Left lung (tissue), 10 donors: ENCODE measurements around the gene PTTG2. TPM values are rescaled to one million over a fixed set of nuclear protein-coding genes. Genes with fewer than 3 reads are reported as not detected.
A peak's percentile ranks its signal among the peaks of the same experiment; 100 is the strongest.

ENCODE experiments used
- ATAC-seq: fragments of 200-7000 bp; cut with Tn5 transposase; one replicate; pipeline ENCODE4 v1.9.1; 2020; ENCODE audit warnings: moderate library complexity
- DNase-seq, 4 donors: peaks; one replicate each; pipeline ENCODE4 v3.0.0-alpha.2; 2013 to 2020
- H3K27ac ChIP-seq, 2 donors: fragments of 200-600 bp; sonication (generic) in 1 of 2; one replicate each; pipeline versions ENCODE4 v1.5.0 to v1.8.0; 2020 to 2021
- H3K27me3 ChIP-seq, 2 donors: fragments of 200-600 bp; sonication (generic) in 1 of 2; one replicate each; pipeline versions ENCODE4 v1.5.0 to v1.8.0; 2020 to 2021
- H3K36me3 ChIP-seq, 2 donors: fragments of 200-600 bp; sonication (generic) in 1 of 2; one replicate each; pipeline versions ENCODE4 v1.5.0 to v1.8.0; 2020 to 2021
- H3K4me1 ChIP-seq, 2 donors: fragments of 200-600 bp; one replicate each; pipeline ENCODE4 v1.8.0; 2021
- H3K4me3 ChIP-seq, 2 donors: fragments of 200-600 bp; sonication (generic) in 1 of 2; one replicate each; pipeline versions ENCODE4 v1.5.0 to v1.8.0; 2020 to 2021; ENCODE audit warnings: mild to moderate bottlenecking in 1 of 2
- H3K9me3 ChIP-seq, 2 donors: fragments of 200-600 bp; sonication (generic) in 1 of 2; one replicate each; pipeline versions ENCODE4 v1.5.0 to v1.8.0; 2020 to 2021
- intact Hi-C, 2 donors: fragments of 100-400 bp; cut with DNase I; formaldehyde crosslinking; loops; one replicate each; pipeline versions ENCODE4 v1.11.2 to v1.14.2; 2022
- polyA plus RNA-seq, 6 donors: library from polyadenylated mRNA; unstranded; fragments of 120-200 nt; gene quantifications; one replicate each; pipeline ENCODE4 v1.2.1, GENCODE V29; 2013; ENCODE audit not compliant: insufficient read length in 6 of 6
- total RNA-seq, 2 donors: library from RNA; stranded (reverse); fragmentation: NEBNext Ultra II Directional; extraction: Animal tissue kit (Norgen Biotek cat#: 25700); gene quantifications; one replicate each; pipeline ENCODE4 v1.2.1, GENCODE V29; 2021
- TF ChIP-seq, protein P1 (sequence below), 2 donors: fragments of 200-600 bp; sonication (generic) in 1 of 2; IDR thresholded peaks; one replicate each; pipeline versions ENCODE4 v1.5.0 to v1.8.0; 2021; ENCODE audit warnings: antibody characterized with exemption in 2 of 2
- donor health status: DM: no; HTN: yes; CAD: no.
- donor health status: DM: no; HTN: no; CAD: no.

The PTTG2 gene
- total and polyA plus RNA-seq, 8 donors, result 0.58 TPM; not detected in 7

DNA sequence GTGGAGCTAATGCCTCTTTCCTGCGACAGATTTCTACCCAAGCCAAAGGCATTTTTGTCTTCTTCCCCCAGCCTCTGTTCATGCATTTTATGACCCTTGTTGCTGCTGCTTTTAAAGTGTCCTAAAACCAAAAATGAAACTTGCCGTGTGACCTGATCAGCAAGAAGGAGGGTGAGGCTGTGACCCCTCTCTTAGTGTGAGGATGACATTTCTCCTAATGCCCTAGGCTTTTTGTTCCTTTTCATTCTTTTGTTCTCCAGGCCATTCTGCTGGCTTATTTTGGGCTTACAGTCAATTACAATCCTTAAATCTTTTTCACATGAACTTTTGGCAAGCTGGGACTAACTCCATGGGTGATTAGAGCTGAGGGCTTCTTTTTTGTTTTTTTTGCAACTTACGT is 34.4 kb downstream of the PTTG2 start:
- Histone ChIP-seq H3K4me3 (no peak overlapping the region), H3K36me3 (no peaks in the 10 kb centered on the region), H3K27ac (no peak overlapping the region), H3K9me3 (no peaks in the 10 kb centered on the region), H3K4me1 (peaks cover 7 to 30% of the 10 kb centered on the region in 2 donors), H3K27me3 (no peaks in the 10 kb centered on the region)
- intact Hi-C loops, result no loop called here
- DNase-seq (no peak), ATAC-seq (no peak)
- TF ChIP-seq, protein P1, sequence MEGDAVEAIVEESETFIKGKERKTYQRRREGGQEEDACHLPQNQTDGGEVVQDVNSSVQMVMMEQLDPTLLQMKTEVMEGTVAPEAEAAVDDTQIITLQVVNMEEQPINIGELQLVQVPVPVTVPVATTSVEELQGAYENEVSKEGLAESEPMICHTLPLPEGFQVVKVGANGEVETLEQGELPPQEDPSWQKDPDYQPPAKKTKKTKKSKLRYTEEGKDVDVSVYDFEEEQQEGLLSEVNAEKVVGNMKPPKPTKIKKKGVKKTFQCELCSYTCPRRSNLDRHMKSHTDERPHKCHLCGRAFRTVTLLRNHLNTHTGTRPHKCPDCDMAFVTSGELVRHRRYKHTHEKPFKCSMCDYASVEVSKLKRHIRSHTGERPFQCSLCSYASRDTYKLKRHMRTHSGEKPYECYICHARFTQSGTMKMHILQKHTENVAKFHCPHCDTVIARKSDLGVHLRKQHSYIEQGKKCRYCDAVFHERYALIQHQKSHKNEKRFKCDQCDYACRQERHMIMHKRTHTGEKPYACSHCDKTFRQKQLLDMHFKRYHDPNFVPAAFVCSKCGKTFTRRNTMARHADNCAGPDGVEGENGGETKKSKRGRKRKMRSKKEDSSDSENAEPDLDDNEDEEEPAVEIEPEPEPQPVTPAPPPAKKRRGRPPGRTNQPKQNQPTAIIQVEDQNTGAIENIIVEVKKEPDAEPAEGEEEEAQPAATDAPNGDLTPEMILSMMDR (IDR thresholded peaks at IDR 0.05), result no peak

DNA sequence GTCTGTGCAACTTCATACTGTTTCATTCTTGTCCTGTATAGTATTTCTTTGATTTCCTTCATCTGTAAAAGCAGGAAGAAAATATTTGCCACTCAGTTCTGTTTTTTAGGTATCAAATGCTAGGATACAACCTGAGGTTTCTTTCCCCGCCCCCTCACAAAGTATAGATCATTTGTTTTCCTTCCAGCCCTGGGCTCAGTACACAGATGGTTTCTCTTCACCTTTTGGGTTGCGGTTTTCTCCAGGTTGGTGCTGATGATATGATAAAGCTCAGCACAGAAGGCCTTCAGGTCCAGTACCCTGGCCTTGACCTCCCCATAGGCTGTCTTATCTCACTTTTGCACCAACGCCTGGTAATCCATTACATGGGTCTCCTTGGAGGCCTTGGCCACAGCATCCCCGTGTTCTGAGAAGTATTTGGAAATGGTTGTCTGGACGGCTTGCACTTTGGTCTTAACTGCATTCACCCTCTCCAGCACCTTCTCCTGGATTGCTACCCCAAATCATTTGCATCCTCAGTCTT is 35.2 kb downstream of the PTTG2 start:
- TF ChIP-seq, protein P1 (IDR thresholded peaks at IDR 0.05), result no peak
- Histone ChIP-seq H3K27me3 (no peaks in the 10 kb centered on the region), H3K9me3 (no peaks in the 10 kb centered on the region), H3K27ac (no peak overlapping the region), H3K4me1 (peaks cover 2 to 22% of the 10 kb centered on the region in 2 donors), H3K36me3 (no peaks in the 10 kb centered on the region), H3K4me3 (no peak overlapping the region)
- no peak for ATAC-seq
- intact Hi-C loops, result no loop called here
- DNase-seq, result no peak

DNA sequence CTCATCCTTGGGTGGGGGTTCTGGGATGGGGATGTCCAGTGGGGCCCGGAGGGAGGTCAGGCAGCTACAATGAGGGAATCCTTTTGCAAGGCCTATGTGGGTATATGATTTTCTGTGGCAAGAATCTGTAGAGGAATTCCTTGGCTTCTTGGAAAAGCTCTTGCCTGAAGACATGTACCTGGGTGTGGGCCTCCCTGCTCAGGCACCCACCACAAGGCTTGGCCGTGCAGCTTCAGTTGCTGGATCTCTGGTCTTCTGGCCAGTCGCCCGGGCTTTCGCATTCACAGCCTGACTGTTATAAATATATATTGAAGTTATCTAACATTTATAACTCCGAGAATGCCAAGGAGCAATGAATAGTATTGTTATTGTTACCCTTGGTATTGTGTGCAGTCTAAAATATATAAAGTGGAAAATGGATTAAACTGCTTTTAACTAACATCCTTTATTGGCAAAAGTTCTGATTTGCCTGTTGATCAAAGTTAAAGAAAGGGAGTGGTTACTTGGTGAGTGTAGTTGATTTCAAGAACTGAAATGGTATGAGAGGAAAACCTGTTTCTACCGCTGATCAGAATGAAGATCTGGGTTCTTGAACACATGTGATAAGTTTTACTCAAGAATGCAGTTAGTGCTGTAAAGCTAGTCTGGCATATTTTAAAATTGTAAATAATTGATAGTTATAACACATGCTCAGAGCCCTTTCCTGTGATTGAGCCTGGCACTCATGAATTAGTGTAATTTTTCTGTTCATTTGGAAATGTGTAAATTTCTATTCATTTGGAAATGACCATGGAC is 36.0 kb downstream of the PTTG2 start:
- ATAC-seq (no peak), DNase-seq (no peak)
- H3K4me1 ChIP-seq, result peaks cover 0 to 13% of the 10 kb centered on the region in 2 donors
- no peak overlapping the region for H3K4me3 ChIP-seq
- H3K9me3 ChIP-seq, result no peaks in the 10 kb centered on the region
- TF ChIP-seq, protein P1 (IDR thresholded peaks at IDR 0.05), result no peak
- H3K27ac ChIP-seq, result no peak overlapping the region
- intact Hi-C loops, result no loop called here
- H3K27me3 ChIP-seq, result no peaks in the 10 kb centered on the region
- H3K36me3 ChIP-seq, result no peaks in the 10 kb centered on the region

DNA sequence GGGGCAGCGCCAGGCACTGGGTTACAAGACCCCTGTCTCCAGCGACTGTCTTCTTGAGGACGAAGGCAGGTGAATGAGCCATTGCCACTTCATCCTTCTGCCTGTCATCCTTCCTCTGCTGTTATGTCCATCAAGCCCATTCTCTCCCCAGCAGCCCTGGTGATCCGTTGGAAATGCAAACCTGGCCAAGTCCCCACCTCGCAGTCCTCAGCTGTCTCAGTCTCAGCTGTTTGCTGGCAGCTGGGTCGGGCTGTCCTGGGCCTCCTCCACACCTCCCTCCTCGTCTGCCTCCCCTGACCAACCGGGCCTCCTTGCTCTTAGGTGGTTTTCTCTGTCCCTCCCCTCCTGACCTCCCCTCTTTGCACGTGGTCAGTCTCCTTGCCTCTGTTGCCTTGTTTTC is 38.0 kb downstream of the PTTG2 start:
- ATAC-seq (no peak), DNase-seq (no peak)
- Histone ChIP-seq H3K36me3 (no peaks in the 10 kb centered on the region), H3K4me3 (no peak overlapping the region), H3K27me3 (no peaks in the 10 kb centered on the region), H3K4me1 (peaks cover 0 to 15% of the 10 kb centered on the region in 2 donors), H3K9me3 (no peaks in the 10 kb centered on the region), H3K27ac (no peak overlapping the region)
- intact Hi-C loops, result no loop called here
- TF ChIP-seq, protein P1 (IDR thresholded peaks at IDR 0.05), result no peak

DNA sequence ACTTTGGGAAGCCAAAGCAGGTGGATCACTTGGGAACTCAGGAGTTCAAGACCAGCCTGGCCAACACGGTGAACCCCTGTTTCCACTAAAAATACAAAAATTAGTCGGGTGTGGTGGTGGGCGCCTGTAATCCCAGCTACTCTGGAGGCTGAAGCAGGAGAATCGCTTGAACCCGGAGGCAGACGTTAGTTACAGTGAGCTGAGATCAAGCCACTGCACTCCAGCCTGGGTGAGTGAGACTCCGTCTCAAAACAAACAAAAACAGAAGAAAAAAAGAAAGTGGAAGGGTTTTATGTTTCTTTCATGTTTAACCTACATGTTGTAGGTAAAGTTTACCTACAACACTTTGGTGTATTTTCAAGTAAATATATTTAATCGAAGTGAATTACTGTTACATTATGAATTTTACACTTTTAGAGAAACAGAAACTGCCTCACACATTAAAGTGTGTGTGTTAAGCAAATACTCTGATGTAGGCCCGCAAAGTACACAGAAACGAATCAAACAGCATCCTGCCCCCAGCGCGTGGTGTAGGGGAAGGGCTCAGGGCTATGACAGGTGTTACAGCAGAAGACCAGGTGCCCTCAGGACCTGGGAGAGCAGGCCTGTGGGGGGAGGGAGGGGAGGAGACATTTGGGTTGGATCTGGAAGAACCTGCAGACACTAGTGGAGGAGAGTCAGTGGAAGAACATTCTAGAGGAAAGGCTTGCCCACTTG is 39.0 kb downstream of the PTTG2 start:
- Histone ChIP-seq H3K4me3 (no peak overlapping the region), H3K27me3 (no peaks in the 10 kb centered on the region), H3K27ac (no peak overlapping the region), H3K36me3 (no peaks in the 10 kb centered on the region), H3K4me1 (peaks cover 0 to 17% of the 10 kb centered on the region in 2 donors), H3K9me3 (no peaks in the 10 kb centered on the region)
- DNase-seq, result peak in 1 of 4 donors; percentile 47
- TF ChIP-seq, protein P1 (IDR thresholded peaks at IDR 0.05), result no peak
- ATAC-seq, result peak; percentile 89
- intact Hi-C loops, result no loop called here
